A673 (cell line): ENCODE measurements around the gene KCNMA1.

ENCODE experiments used
- EZH2 ChIP-seq: fragments of 200-600 bp; sonication (generic); IDR thresholded peaks from 2 replicates; pipeline ENCODE4 v1.6.1; 2017; ENCODE audit warnings: borderline replicate concordance, low read depth, mild to moderate bottlenecking, mixed read lengths, antibody characterized with exemption, low read length; ENCODE audit not compliant: poor library complexity, severe bottlenecking
- TF ChIP-seq, protein P1 (sequence below): fragments of 300-800, 200-600 bp; sonication (generic); conservative IDR thresholded peaks from 2 replicates; pipeline ENCODE4 v1.5.1; 2017; ENCODE audit warnings: low read depth, mild to moderate bottlenecking, antibody characterized with exemption, low read length, moderate library complexity, mixed read lengths

DNA sequence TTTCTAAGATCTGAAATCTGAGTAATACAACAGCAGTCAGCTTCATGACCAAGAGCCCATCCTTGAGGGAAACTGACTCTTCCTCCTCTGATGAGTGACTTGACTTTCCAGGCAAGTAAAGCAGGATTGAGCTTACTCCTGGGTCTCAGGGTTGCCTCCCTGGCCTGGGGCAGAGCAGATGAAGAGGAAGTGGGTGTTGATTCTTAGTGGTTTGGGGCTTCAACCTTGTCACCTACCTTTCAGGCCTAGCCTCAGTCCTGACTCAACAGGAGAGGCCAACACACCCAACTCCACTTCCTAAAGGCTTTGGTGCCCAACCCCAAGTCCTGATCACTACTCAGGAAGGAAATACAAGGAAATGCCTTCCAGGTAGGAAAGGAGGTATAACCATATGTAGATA is 54.1 kb downstream of the KCNMA1 start:
- TF ChIP-seq, protein P1, sequence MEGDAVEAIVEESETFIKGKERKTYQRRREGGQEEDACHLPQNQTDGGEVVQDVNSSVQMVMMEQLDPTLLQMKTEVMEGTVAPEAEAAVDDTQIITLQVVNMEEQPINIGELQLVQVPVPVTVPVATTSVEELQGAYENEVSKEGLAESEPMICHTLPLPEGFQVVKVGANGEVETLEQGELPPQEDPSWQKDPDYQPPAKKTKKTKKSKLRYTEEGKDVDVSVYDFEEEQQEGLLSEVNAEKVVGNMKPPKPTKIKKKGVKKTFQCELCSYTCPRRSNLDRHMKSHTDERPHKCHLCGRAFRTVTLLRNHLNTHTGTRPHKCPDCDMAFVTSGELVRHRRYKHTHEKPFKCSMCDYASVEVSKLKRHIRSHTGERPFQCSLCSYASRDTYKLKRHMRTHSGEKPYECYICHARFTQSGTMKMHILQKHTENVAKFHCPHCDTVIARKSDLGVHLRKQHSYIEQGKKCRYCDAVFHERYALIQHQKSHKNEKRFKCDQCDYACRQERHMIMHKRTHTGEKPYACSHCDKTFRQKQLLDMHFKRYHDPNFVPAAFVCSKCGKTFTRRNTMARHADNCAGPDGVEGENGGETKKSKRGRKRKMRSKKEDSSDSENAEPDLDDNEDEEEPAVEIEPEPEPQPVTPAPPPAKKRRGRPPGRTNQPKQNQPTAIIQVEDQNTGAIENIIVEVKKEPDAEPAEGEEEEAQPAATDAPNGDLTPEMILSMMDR, result no peak
- TF ChIP-seq EZH2, result no peak
